A549 (cell line): ENCODE measurements around the gene ATXN7. TPM values are rescaled to one million over a fixed set of nuclear protein-coding genes. Genes with fewer than 3 reads are reported as not detected.

Experiments
- ATAC-seq, 2 experiments: fragments of 200-7000 bp in 1 of 2; fragments of >200 bp in 1 of 2; cut with Nextera tagmentation in 1 of 2; cut with Tn5 transposase in 1 of 2; 3 replicates each; pipeline versions ENCODE4 v1.8.0 to v1.9.1; 2018 to 2020; ENCODE audit warnings: mild to moderate bottlenecking in 1 of 2, moderate library complexity in 1 of 2
- CTCF ChIA-PET: fragments of 300-600 bp; sonication (Branson Sonifier 250); formaldehyde crosslinking; extraction: SDS; loops from one replicate; lab custom pipeline; 2021; ENCODE audit warnings: antibody characterized with exemption, inconsistent platforms; lab: Yijun Ruan, JAX
- POLR2A ChIA-PET: fragments of 350-600 bp; formaldehyde crosslinking; extraction: SDS; loops from one replicate; lab custom pipeline; 2021; ENCODE audit warnings: antibody characterized with exemption, inconsistent platforms; lab: Yijun Ruan, JAX
- DNase-seq, 2 experiments: peaks; one replicate each; pipeline versions ENCODE4 v3.0.0 to v3.0.0-alpha.2; 2011 to 2016; ENCODE audit warnings: low read depth in 1 of 2, low spot score in 1 of 2
- FAIRE-seq: peaks from 2 replicates; lab custom pipeline; 2011; peaks lifted over from hg19 to GRCh38; lab: Jason Lieb, UNC
- H3K27ac ChIP-seq, 2 experiments: fragments of >200 bp; sonication (Bioruptor Twin); formaldehyde crosslinking; 3 replicates each; pipeline ENCODE4 v1.5.1; 2016 to 2017
- H3K4me1 ChIP-seq: fragments of >200 bp; sonication (Bioruptor Twin); formaldehyde crosslinking; 3 replicates; pipeline ENCODE4 v1.6.1; 2016
- H3K4me2 ChIP-seq: fragments of >200 bp; sonication (Bioruptor Twin); formaldehyde crosslinking; 3 replicates; pipeline ENCODE4 v1.6.1; 2016
- H3K4me3 ChIP-seq: fragments of >200 bp; sonication (Bioruptor Twin); formaldehyde crosslinking; 3 replicates; pipeline ENCODE4 v1.5.1; 2016
- H3K9me3 ChIP-seq: fragments of >200 bp; sonication (Bioruptor Twin); formaldehyde crosslinking; 3 replicates; pipeline ENCODE4 v1.6.1; 2016
- BHLHE40 ChIP-seq: IDR thresholded peaks from 2 replicates; pipeline ENCODE4 v1.6.1; 2012; ENCODE audit warnings: low read depth, low read length, inconsistent platforms
- CHD4 ChIP-seq: fragments of 200-600 bp; sonication (generic); IDR thresholded peaks from 2 replicates; pipeline ENCODE4 v1.6.1; 2016; ENCODE audit warnings: antibody characterized with exemption, mild to moderate bottlenecking, borderline replicate concordance
- EHF ChIP-seq: fragments of 250-450 bp; sonication (Bioruptor Pico); IDR thresholded peaks from 2 replicates; pipeline ENCODE4 v1.5.0; 2020; ENCODE audit warnings: mild to moderate bottlenecking
- EP300 ChIP-seq, 2 experiments: fragments of >200 bp; sonication (Bioruptor Twin); formaldehyde crosslinking; IDR thresholded peaks; 2 replicates in 1 of 2; 3 replicates in 1 of 2; pipeline ENCODE4 v1.6.1; 2016 to 2017
- HDAC2 ChIP-seq: fragments of 200-600 bp; sonication (generic); IDR thresholded peaks from 2 replicates; pipeline ENCODE4 v1.6.1; 2016
- HOXB5 ChIP-seq: fragments of 250-450 bp; sonication (Bioruptor Pico); IDR thresholded peaks from 2 replicates; pipeline ENCODE4 v1.5.0; 2020; ENCODE audit warnings: mild to moderate bottlenecking, moderate library complexity
- JUNB ChIP-seq: fragments of >200 bp; sonication (Bioruptor Twin); formaldehyde crosslinking; IDR thresholded peaks from 2 replicates; pipeline ENCODE4 v1.6.1; 2016
- MAFK ChIP-seq: fragments of 450-650 bp; IDR thresholded peaks from 2 replicates; pipeline ENCODE4 v1.6.1; 2014; ENCODE audit not compliant: partially characterized antibody
- MYC ChIP-seq: IDR thresholded peaks from 2 replicates; pipeline ENCODE4 v1.6.1; 2012; ENCODE audit warnings: mild to moderate bottlenecking, inconsistent platforms, low read length, improper control_type of control experiment, borderline replicate concordance
- NPAS2 ChIP-seq: fragments of 250-450 bp; sonication (Bioruptor Pico); IDR thresholded peaks from 2 replicates; pipeline ENCODE4 v1.8.0; 2022; ENCODE audit warnings: mild to moderate bottlenecking, moderate library complexity, borderline replicate concordance
- NR3C1 ChIP-seq: fragments of >200 bp; sonication (Bioruptor Twin); formaldehyde crosslinking; IDR thresholded peaks from 3 replicates; pipeline ENCODE4 v1.6.1; 2017
- PHF8 ChIP-seq: fragments of 200-600 bp; sonication (generic); IDR thresholded peaks from 2 replicates; pipeline ENCODE4 v1.6.1; 2016; ENCODE audit warnings: low read depth, mild to moderate bottlenecking, antibody characterized with exemption, moderate library complexity, borderline replicate concordance
- RAD21 ChIP-seq, 2 experiments: fragments of >200 bp in 1 of 2; sonication (Bioruptor Twin) in 1 of 2; formaldehyde crosslinking in 1 of 2; IDR thresholded peaks in 1 of 2; conservative IDR thresholded peaks in 1 of 2; 2 replicates in 1 of 2; 3 replicates in 1 of 2; pipeline ENCODE4 v1.6.1; 2012 to 2018; ENCODE audit warnings: inconsistent platforms in 1 of 2
- RARB ChIP-seq: fragments of 250-450 bp; sonication (Bioruptor Pico); IDR thresholded peaks from 2 replicates; pipeline ENCODE4 v1.8.0; 2021; ENCODE audit warnings: mild to moderate bottlenecking, moderate library complexity
- RCOR1 ChIP-seq: fragments of 150-350 bp; IDR thresholded peaks from 2 replicates; pipeline ENCODE4 v1.6.1; 2014; ENCODE audit warnings: antibody characterized with exemption, low read length, low read depth
- SMC3 ChIP-seq: fragments of >200 bp; sonication (Bioruptor Twin); formaldehyde crosslinking; IDR thresholded peaks from 3 replicates; pipeline ENCODE4 v1.6.1; 2018; ENCODE audit warnings: inconsistent platforms
- SREBF2 ChIP-seq: fragments of 450-650 bp; IDR thresholded peaks from 2 replicates; pipeline ENCODE4 v1.6.1; 2014; ENCODE audit warnings: mild to moderate bottlenecking, moderate library complexity
- TFCP2L1 ChIP-seq: fragments of 250-450 bp; sonication (Bioruptor Pico); IDR thresholded peaks from 2 replicates; pipeline ENCODE4 v1.5.0; 2021; ENCODE audit warnings: mild to moderate bottlenecking
- ZC3H11A ChIP-seq: fragments of 450-650 bp; IDR thresholded peaks from 2 replicates; pipeline ENCODE4 v1.6.1; 2014; ENCODE audit warnings: antibody characterized with exemption, mild to moderate bottlenecking
- WGBS: methylation state at CpG from one replicate; pipeline ENCODE4 v1.1.6; 2017; ENCODE audit errors: missing lambda C conversion rate; 5-methylcytosine and 5-hydroxymethylcytosine counted together
- polyA plus RNA-seq, 4 experiments: library from polyadenylated mRNA; depleted of rRNA in 3 of 4; stranded (reverse); fragments of >200 nt; fragmentation: RNase III in 1 of 4; extraction: RNeasy Plus Mini Kit Qiagen cat#74134 plus additional on column Dnase treatment in 1 of 4; gene quantifications; 2 replicates in 3 of 4; 3 replicates in 1 of 4; pipeline ENCODE4 v1.2.3, GENCODE V29; 2011 to 2017
- TF ChIP-seq, protein P1 (sequence below): fragments of >200 bp; sonication (Bioruptor Twin); formaldehyde crosslinking; IDR thresholded peaks from 2 replicates; pipeline ENCODE4 v1.6.1; 2016
- TF ChIP-seq, protein P2 (sequence below): fragments of 250-450 bp; sonication (Bioruptor Pico); IDR thresholded peaks from 2 replicates; pipeline ENCODE4 v1.5.0; 2021; ENCODE audit warnings: mild to moderate bottlenecking, moderate library complexity, borderline replicate concordance
- TF ChIP-seq, protein P3 (sequence below): fragments of 250-450 bp; sonication (Bioruptor Pico); IDR thresholded peaks from 2 replicates; pipeline ENCODE4 v1.5.0; 2020; ENCODE audit warnings: low read depth, mild to moderate bottlenecking, moderate library complexity
- TF ChIP-seq, protein P4 (sequence below): IDR thresholded peaks from 2 replicates; pipeline ENCODE4 v1.6.1; 2012
- TF ChIP-seq, protein P5 (sequence below): fragments of >200 bp; sonication (Bioruptor Twin); formaldehyde crosslinking; IDR thresholded peaks from 3 replicates; pipeline ENCODE4 v1.5.1; 2016

Gene ATXN7
- polyA plus RNA-seq, 2 of the 4 experiments (the other 2 are of a cell fraction), result 5.4 to 7.3 TPM

DNA sequence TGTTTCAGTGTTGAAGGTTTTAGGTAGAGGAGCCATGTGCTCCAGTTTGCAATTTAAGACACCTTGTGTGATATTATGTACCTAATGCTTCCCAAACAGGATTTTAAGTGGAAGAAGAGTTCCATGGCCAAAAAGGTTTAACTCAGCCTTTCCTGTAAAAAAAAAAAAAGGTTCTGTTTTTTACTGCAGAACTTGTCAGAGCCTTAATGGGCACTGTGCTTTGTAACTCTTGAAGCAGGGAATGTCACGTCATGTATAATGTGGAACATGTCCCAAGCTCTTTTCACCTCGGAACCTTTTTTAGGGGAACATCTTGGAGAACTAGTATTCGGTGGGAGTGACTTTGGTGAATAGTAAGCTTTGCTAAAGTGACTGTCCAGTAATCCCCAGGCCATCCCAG, 128.0 kb downstream of the ATXN7 start:
- Histone ChIP-seq H3K27ac (no peak overlapping the region), H3K4me2 (no peak overlapping the region), H3K9me3 (no peaks in the 10 kb centered on the region), H3K4me3 (no peak overlapping the region), H3K4me1 (no peaks in the 10 kb centered on the region)
- POLR2A ChIA-PET, result no interaction called here
- WGBS, result 96% methylated on average over 3 of the region's 3 CpGs
- ATAC-seq (no peak), FAIRE-seq (no peak), DNase-seq (no peak)
- TF ChIP-seq ZC3H11A, result no peak
- TF ChIP-seq NPAS2, result no peak
- no peak for TF ChIP-seq PHF8
- no peak for TF ChIP-seq EP300 (IDR thresholded peaks at IDR 0.05)
- no peak for TF ChIP-seq HDAC2
- TF ChIP-seq HOXB5 (CRISPR knock-in tag), result no peak
- no peak for TF ChIP-seq SMC3
- no peak for TF ChIP-seq EHF (CRISPR knock-in tag)
- TF ChIP-seq RARB (CRISPR knock-in tag), result no peak
- no peak for TF ChIP-seq BHLHE40
- TF ChIP-seq, protein P1, sequence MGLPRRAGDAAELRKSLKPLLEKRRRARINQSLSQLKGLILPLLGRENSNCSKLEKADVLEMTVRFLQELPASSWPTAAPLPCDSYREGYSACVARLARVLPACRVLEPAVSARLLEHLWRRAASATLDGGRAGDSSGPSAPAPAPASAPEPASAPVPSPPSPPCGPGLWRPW, result no peak
- TF ChIP-seq, protein P2, sequence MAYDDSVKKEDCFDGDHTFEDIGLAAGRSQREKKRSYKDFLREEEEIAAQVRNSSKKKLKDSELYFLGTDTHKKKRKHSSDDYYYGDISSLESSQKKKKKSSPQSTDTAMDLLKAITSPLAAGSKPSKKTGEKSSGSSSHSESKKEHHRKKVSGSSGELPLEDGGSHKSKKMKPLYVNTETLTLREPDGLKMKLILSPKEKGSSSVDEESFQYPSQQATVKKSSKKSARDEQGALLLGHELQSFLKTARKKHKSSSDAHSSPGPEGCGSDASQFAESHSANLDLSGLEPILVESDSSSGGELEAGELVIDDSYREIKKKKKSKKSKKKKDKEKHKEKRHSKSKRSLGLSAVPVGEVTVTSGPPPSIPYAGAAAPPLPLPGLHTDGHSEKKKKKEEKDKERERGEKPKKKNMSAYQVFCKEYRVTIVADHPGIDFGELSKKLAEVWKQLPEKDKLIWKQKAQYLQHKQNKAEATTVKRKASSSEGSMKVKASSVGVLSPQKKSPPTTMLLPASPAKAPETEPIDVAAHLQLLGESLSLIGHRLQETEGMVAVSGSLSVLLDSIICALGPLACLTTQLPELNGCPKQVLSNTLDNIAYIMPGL (CRISPR knock-in tag), result no peak
- no peak for TF ChIP-seq MYC
- TF ChIP-seq, protein P3, sequence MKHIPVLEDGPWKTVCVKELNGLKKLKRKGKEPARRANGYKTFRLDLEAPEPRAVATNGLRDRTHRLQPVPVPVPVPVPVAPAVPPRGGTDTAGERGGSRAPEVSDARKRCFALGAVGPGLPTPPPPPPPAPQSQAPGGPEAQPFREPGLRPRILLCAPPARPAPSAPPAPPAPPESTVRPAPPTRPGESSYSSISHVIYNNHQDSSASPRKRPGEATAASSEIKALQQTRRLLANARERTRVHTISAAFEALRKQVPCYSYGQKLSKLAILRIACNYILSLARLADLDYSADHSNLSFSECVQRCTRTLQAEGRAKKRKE (CRISPR knock-in tag), result no peak
- CTCF ChIA-PET, result interaction anchor here (0.8 to 4.8 kb wide), 2 partner anchors 13 to 24 kb away, joined by 3 to 33 read pairs; no protein-coding TSS in a partner anchor

DNA sequence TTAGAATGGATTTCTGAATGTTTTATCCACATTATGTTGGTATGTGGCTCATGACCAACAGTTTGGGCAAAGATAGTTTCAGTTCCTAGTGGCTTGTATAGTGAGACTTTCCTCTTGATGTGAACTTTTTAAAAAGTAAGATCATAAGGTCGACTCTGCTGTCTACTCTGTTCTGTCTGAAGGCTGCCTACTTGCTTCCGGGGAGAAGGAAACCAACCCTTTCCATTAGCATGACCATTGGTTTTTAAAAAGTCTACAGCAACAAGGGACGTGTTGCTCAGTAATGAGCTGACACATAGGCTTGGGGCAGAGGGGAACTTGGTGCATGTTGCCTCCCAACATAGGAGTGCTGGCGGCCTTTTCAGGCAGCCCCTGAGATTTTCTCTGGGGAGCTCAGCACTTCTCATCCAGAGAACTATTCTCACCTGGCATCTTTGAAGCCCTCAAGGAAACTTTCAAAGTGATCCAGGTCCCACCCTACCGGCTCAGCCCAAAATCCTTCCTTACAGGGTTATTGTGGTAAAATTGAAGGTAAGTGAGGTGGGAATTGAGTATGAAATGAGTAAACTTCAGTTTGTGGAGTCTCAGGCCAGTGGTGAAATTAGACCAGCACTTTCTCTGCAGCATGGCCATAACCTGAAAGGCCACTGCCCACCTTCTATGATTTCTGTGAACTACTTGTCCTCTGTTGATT, 129.0 kb downstream of the ATXN7 start:
- DNase-seq (no peak), FAIRE-seq (no peak), ATAC-seq (no peak)
- TF ChIP-seq RCOR1 (no peak), RAD21 (conservative IDR thresholded peaks at IDR 0.05 in 1 of 2, IDR thresholded peaks at IDR 0.05 in 1 of 2) (no peak), CHD4 (no peak), NPAS2 (no peak), SREBF2 (no peak), MAFK (no peak)
- Histone ChIP-seq H3K4me1 (no peaks in the 10 kb centered on the region), H3K4me3 (no peak overlapping the region), H3K4me2 (no peak overlapping the region), H3K9me3 (no peaks in the 10 kb centered on the region), H3K27ac (no peak overlapping the region)
- ChIA-PET CTCF (interaction anchor here (0.8 to 4.8 kb wide), 15 partner anchors 8 to 642 kb away, joined by 3 to 33 read pairs (median 10); partner anchors contain the start of gene PSMD6), POLR2A (no interaction called here)
- 81% methylated on average over 5 of the region's 5 CpGs for WGBS

DNA sequence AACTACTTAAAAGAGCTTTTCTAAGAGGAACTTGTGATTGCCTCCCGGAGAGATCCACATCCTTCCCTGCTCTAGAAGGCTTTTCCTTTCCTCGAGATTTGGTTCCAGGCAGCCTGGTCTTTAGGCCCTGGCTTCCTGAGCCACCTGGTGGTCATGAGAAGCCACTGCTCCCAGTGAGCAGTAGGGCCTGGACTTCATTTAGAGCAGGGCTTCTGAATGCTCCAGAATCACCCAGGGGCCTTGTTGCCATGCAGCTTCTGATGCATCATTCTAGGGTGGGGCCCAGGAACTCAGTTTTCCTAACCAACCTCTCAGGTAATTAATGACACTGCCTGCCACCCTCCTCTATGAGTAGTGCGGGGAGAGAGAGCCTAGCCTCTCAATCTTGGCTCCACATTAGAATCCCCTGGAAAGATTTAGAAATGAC, 130.0 kb downstream of the ATXN7 start:
- DNase-seq, result peak; percentile 64 to 68
- CTCF ChIA-PET, result interaction anchor here (0.8 to 4.8 kb wide), 18 partner anchors 9 to 643 kb away, joined by 3 to 33 read pairs (median 6); partner anchors contain the start of gene PSMD6

More for the DNA sequence above, 130.0 kb downstream of the ATXN7 start:
- no peak overlapping the region for H3K27ac ChIP-seq
- H3K9me3 ChIP-seq, result no peaks in the 10 kb centered on the region
- no peaks in the 10 kb centered on the region for H3K4me1 ChIP-seq
- no peak overlapping the region for H3K4me3 ChIP-seq
- ATAC-seq, result peak; percentile 99
- 0% methylated on average over 2 of the region's 3 CpGs for WGBS
- FAIRE-seq, result no peak
- H3K4me2 ChIP-seq, result no peak overlapping the region
- TF ChIP-seq RAD21 (conservative IDR thresholded peaks at IDR 0.05 in 1 of 2, IDR thresholded peaks at IDR 0.05 in 1 of 2), result peak; percentile 62 to 73
- no peak for TF ChIP-seq JUNB
- TF ChIP-seq NR3C1, result no peak
- TF ChIP-seq, protein P4, sequence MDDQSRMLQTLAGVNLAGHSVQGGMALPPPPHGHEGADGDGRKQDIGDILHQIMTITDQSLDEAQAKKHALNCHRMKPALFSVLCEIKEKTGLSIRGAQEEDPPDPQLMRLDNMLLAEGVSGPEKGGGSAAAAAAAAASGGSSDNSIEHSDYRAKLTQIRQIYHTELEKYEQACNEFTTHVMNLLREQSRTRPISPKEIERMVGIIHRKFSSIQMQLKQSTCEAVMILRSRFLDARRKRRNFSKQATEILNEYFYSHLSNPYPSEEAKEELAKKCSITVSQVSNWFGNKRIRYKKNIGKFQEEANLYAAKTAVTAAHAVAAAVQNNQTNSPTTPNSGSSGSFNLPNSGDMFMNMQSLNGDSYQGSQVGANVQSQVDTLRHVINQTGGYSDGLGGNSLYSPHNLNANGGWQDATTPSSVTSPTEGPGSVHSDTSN, result no peak
- no peak for TF ChIP-seq MAFK
- TF ChIP-seq, protein P5, sequence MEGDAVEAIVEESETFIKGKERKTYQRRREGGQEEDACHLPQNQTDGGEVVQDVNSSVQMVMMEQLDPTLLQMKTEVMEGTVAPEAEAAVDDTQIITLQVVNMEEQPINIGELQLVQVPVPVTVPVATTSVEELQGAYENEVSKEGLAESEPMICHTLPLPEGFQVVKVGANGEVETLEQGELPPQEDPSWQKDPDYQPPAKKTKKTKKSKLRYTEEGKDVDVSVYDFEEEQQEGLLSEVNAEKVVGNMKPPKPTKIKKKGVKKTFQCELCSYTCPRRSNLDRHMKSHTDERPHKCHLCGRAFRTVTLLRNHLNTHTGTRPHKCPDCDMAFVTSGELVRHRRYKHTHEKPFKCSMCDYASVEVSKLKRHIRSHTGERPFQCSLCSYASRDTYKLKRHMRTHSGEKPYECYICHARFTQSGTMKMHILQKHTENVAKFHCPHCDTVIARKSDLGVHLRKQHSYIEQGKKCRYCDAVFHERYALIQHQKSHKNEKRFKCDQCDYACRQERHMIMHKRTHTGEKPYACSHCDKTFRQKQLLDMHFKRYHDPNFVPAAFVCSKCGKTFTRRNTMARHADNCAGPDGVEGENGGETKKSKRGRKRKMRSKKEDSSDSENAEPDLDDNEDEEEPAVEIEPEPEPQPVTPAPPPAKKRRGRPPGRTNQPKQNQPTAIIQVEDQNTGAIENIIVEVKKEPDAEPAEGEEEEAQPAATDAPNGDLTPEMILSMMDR, result peak; percentile 56
- peak; percentile 69 for TF ChIP-seq SMC3
- no peak for TF ChIP-seq TFCP2L1 (CRISPR knock-in tag)
- POLR2A ChIA-PET, result no interaction called here
